Smooth muscle cell (in vitro differentiated cells): ENCODE results near the gene WWC2. TPM values are rescaled to one million over a fixed set of nuclear protein-coding genes. Genes with fewer than 3 reads are reported as not detected.
"Not testable (repeated sequence)": the region's sequence is repeated elsewhere in the genome, so short reads cannot be mapped to it uniquely, and the experiment has no call there.

ENCODE experiments used
- DNase-seq: peaks from one replicate; lab custom pipeline; 2025; ENCODE audit not compliant: unreplicated experiment; lab: John Stamatoyannopoulos, UW
- H2AFZ ChIP-seq: fragments of 200-600 bp; sonication (generic); 2 replicates; pipeline ENCODE4 v1.6.0; 2016; ENCODE audit warnings: antibody characterized with exemption, low read depth, mild to moderate bottlenecking
- H3F3A ChIP-seq: fragments of 200-600 bp; sonication (generic); 2 replicates; pipeline ENCODE4 v1.6.0; 2017; ENCODE audit warnings: antibody characterized with exemption, low read depth
- H3K27ac ChIP-seq: fragments of 200-600 bp; sonication (generic); 2 replicates; pipeline ENCODE4 v1.5.1; 2016; ENCODE audit warnings: low read depth, mild to moderate bottlenecking
- H3K27me3 ChIP-seq: fragments of 200-600 bp; sonication (generic); 2 replicates; pipeline ENCODE4 v1.6.1; 2016; ENCODE audit warnings: low read depth, mild to moderate bottlenecking
- H3K36me3 ChIP-seq: fragments of 200-600 bp; sonication (generic); 2 replicates; pipeline ENCODE4 v1.5.1; 2016; ENCODE audit warnings: low read depth
- H3K4me1 ChIP-seq: fragments of 200-600 bp; sonication (generic); 2 replicates; pipeline ENCODE4 v1.5.1; 2016; ENCODE audit warnings: low read depth
- H3K4me2 ChIP-seq: fragments of 200-600 bp; sonication (generic); 2 replicates; pipeline ENCODE4 v1.6.0; 2016; ENCODE audit warnings: mild to moderate bottlenecking
- H3K4me3 ChIP-seq: fragments of 200-600 bp; sonication (generic); 2 replicates; pipeline ENCODE4 v1.5.1; 2016; ENCODE audit warnings: mild to moderate bottlenecking
- H3K79me2 ChIP-seq: fragments of 200-600 bp; sonication (generic); 2 replicates; pipeline ENCODE4 v1.6.0; 2016; ENCODE audit warnings: low read depth, mild to moderate bottlenecking
- H3K9ac ChIP-seq: fragments of 200-600 bp; sonication (generic); 2 replicates; pipeline ENCODE4 v1.6.0; 2016; ENCODE audit warnings: low read depth
- H3K9me3 ChIP-seq: fragments of 200-600 bp; sonication (generic); replicated peaks from 2 replicates; pipeline ENCODE4 v1.5.1; 2016; ENCODE audit warnings: low read depth
- H4K20me1 ChIP-seq: fragments of 200-600 bp; sonication (generic); 2 replicates; pipeline ENCODE4 v1.6.0; 2016; ENCODE audit warnings: low read depth
- CTCF ChIP-seq: fragments of 200-600 bp; sonication (generic); IDR thresholded peaks from 2 replicates; pipeline ENCODE4 v1.5.1; 2017; ENCODE audit warnings: borderline replicate concordance, mild to moderate bottlenecking, antibody characterized with exemption; ENCODE audit not compliant: insufficient read depth, poor library complexity, severe bottlenecking
- WGBS: methylation state at CpG from one replicate; pipeline ENCODE4 v1.1.7; 2016; ENCODE audit warnings: low lambda C conversion rate; 5-methylcytosine and 5-hydroxymethylcytosine counted together
- polyA plus RNA-seq: library from polyadenylated mRNA; unstranded; fragments of >200 nt; fragmentation: Nextera tagmentation; extraction: Ambion mirVana; gene quantifications from 2 replicates; pipeline ENCODE4 v1.2.1, GENCODE V29; 2016
- total RNA-seq: library from RNA; depleted of rRNA; stranded (reverse); fragments of >200 nt; gene quantifications from 2 replicates; pipeline ENCODE4 v1.2.3, GENCODE V29; 2014

WWC2 gene
- total and polyA plus RNA-seq, 2 experiments from 2014 or later: 11.2 to 13.5 TPM

GRCh38 chr4:183149616-183150539 lies 50.8 kb downstream of the WWC2 start:
- no peaks in the 10 kb centered on the region for H3F3A ChIP-seq
- no peak overlapping the region for H3K4me2 ChIP-seq
- TF ChIP-seq CTCF: no peak
- 96% methylated on average over 5 of the region's 5 CpGs for WGBS
- no peak overlapping the region for H3K4me3 ChIP-seq
- no peaks in the 10 kb centered on the region for H3K27me3 ChIP-seq
- H4K20me1 ChIP-seq: peaks cover 67% of the 10 kb centered on the region
- H3K79me2 ChIP-seq: peaks cover 54% of the 10 kb centered on the region
- no peak overlapping the region for H2AFZ ChIP-seq
- no peaks in the 10 kb centered on the region for H3K9me3 ChIP-seq
- peaks cover 5% of the 10 kb centered on the region for H3K4me1 ChIP-seq
- no peak for DNase-seq
- H3K9ac ChIP-seq: no peak overlapping the region
- H3K27ac ChIP-seq: no peak overlapping the region
- H3K36me3 ChIP-seq: no peaks in the 10 kb centered on the region

GRCh38 chr4:183150664-183151063 lies 51.6 kb downstream of the WWC2 start:
- H2AFZ ChIP-seq, H3K27ac ChIP-seq, H3F3A ChIP-seq, H3K9ac ChIP-seq, H3K36me3 ChIP-seq, H3K27me3 ChIP-seq, H3K4me1 ChIP-seq, H3K4me2 ChIP-seq, H3K9me3 ChIP-seq, H3K4me3 ChIP-seq, DNase-seq: not testable (repeated sequence)
- WGBS: 95% methylated on average over 5 of the region's 5 CpGs
- H4K20me1 ChIP-seq: peaks cover 67% of the 10 kb centered on the region
- peaks cover 54% of the 10 kb centered on the region for H3K79me2 ChIP-seq

GRCh38 chr4:183152232-183152631 lies 53.2 kb downstream of the WWC2 start:
- not testable (repeated sequence) for H3K9ac ChIP-seq, DNase-seq, H3K36me3 ChIP-seq, H3K27ac ChIP-seq, H3K9me3 ChIP-seq, H3K27me3 ChIP-seq, H3K4me2 ChIP-seq, H2AFZ ChIP-seq, H3F3A ChIP-seq, H3K4me3 ChIP-seq, H3K4me1 ChIP-seq
- Histone ChIP-seq H4K20me1 (peaks cover 63% of the 10 kb centered on the region), H3K79me2 (peaks cover 68% of the 10 kb centered on the region)
- 100% methylated on average over 4 of the region's 4 CpGs for WGBS

GRCh38 chr4:183153190-183153916 lies 54.3 kb downstream of the WWC2 start:
- no peaks in the 10 kb centered on the region for H3K9me3 ChIP-seq
- H4K20me1 ChIP-seq: peaks cover 61% of the 10 kb centered on the region
- no peak for DNase-seq
- WGBS: 95% methylated on average over 6 of the region's 6 CpGs
- H3K79me2 ChIP-seq: peaks cover 70% of the 10 kb centered on the region
- H3K36me3 ChIP-seq: no peaks in the 10 kb centered on the region
- no peak overlapping the region for H3K4me2 ChIP-seq
- H3F3A ChIP-seq: no peaks in the 10 kb centered on the region
- no peak overlapping the region for H2AFZ ChIP-seq
- no peak overlapping the region for H3K9ac ChIP-seq
- H3K27me3 ChIP-seq: no peaks in the 10 kb centered on the region
- peaks cover 5% of the 10 kb centered on the region for H3K4me1 ChIP-seq
- H3K27ac ChIP-seq: no peak overlapping the region
- no peak for TF ChIP-seq CTCF
- H3K4me3 ChIP-seq: no peak overlapping the region
